Fibroblast of lung (primary cell): ENCODE data around the gene GRK5. TPM values are rescaled to one million over a fixed set of nuclear protein-coding genes. Genes with fewer than 3 reads are reported as not detected.

Experiments used
- DNase-seq, 2 donors: peaks; one replicate each; pipeline versions ENCODE4 v3.0.0 to v3.0.0-alpha.2; 2010; ENCODE audit warnings: low read depth in 2 of 2
- H2AFZ ChIP-seq: 2 replicates; pipeline ENCODE4 v1.5.1; 2012; ENCODE audit warnings: low read length, control low read depth, inconsistent platforms
- H3K27ac ChIP-seq: 2 replicates; pipeline ENCODE4 v1.5.1; 2011; ENCODE audit warnings: low read length, control low read depth; ENCODE audit not compliant: insufficient read depth
- H3K27me3 ChIP-seq: 2 replicates; pipeline ENCODE4 v1.5.1; 2011; ENCODE audit warnings: mild to moderate bottlenecking, low read length; ENCODE audit not compliant: control insufficient read depth, insufficient read depth
- H3K36me3 ChIP-seq: 2 replicates; pipeline ENCODE4 v1.5.1; 2011; ENCODE audit warnings: low read length; ENCODE audit not compliant: control insufficient read depth, insufficient read depth
- H3K4me1 ChIP-seq: 2 replicates; pipeline ENCODE4 v1.5.1; 2011; ENCODE audit warnings: low read length; ENCODE audit not compliant: control insufficient read depth, insufficient read depth; ENCODE audit errors: extremely low read depth
- H3K4me2 ChIP-seq: 2 replicates; pipeline ENCODE4 v1.5.1; 2011; ENCODE audit warnings: low read length, control low read depth; ENCODE audit not compliant: insufficient read depth; ENCODE audit errors: extremely low read depth
- H3K4me3 ChIP-seq, 4 experiments: fragments of 200-600 bp in 1 of 4; sonication (generic) in 1 of 4; replicated peaks in 1 of 4; 2 replicates each; pipeline ENCODE4 v1.5.1; 2011 to 2016; ENCODE audit warnings: low read length in 4 of 4, low read depth in 3 of 4, mild to moderate bottlenecking in 3 of 4, control low read depth in 2 of 4, inconsistent platforms in 1 of 4, mixed read lengths in 1 of 4; ENCODE audit not compliant: insufficient read depth in 1 of 4; ENCODE audit errors: control extremely low read depth in 1 of 4
- H3K79me2 ChIP-seq: 2 replicates; pipeline ENCODE4 v1.5.1; 2012; ENCODE audit warnings: mild to moderate bottlenecking, low read length, inconsistent platforms; ENCODE audit not compliant: control insufficient read depth, insufficient read depth
- H3K9ac ChIP-seq: 2 replicates; pipeline ENCODE4 v1.5.1; 2011; ENCODE audit warnings: mild to moderate bottlenecking, low read length, control low read depth; ENCODE audit not compliant: insufficient read depth
- H3K9me3 ChIP-seq: 2 replicates; pipeline ENCODE4 v1.5.1; 2012; ENCODE audit warnings: low read depth, low read length; ENCODE audit not compliant: control insufficient read depth, insufficient read depth
- H4K20me1 ChIP-seq: 2 replicates; pipeline ENCODE4 v1.5.1; 2011; ENCODE audit warnings: low read length; ENCODE audit not compliant: control insufficient read depth, insufficient read depth; ENCODE audit errors: extremely low read depth
- CTCF ChIP-seq, 2 donors: IDR thresholded peaks in 1 of 2; conservative IDR thresholded peaks in 1 of 2; 1 replicate in 1 of 2; 2 replicates in 1 of 2; pipeline ENCODE4 v1.5.1; 2011 to 2012; ENCODE audit warnings: low read length in 2 of 2, control low read depth in 1 of 2, inconsistent platforms in 1 of 2, low read depth in 1 of 2, mild to moderate bottlenecking in 1 of 2
- EZH2 ChIP-seq: IDR thresholded peaks from 2 replicates; pipeline ENCODE4 v1.5.1; 2012; ENCODE audit warnings: low read length, control low read depth, mild to moderate bottlenecking; ENCODE audit errors: missing control alignments
- polyA plus RNA-seq, 2 donors: library from polyadenylated mRNA; depleted of rRNA in 1 of 2; stranded (reverse) in 1 of 2; unstranded in 1 of 2; fragments of >200 nt; gene quantifications; 2 replicates each; pipeline ENCODE4 v1.2.1, GENCODE V29; 2011 to 2012; ENCODE audit warnings: missing spikeins in 1 of 2
- total RNA-seq: library from RNA; depleted of rRNA; stranded (reverse); fragments of >200 nt; gene quantifications from 2 replicates; pipeline ENCODE4 v1.2.1, GENCODE V29; 2014

Gene GRK5
- total and polyA plus RNA-seq, 2 donors (not counting 1 experiment from before 2014, with no cell fraction given), result 24.1 to 90.3 TPM

DNA sequence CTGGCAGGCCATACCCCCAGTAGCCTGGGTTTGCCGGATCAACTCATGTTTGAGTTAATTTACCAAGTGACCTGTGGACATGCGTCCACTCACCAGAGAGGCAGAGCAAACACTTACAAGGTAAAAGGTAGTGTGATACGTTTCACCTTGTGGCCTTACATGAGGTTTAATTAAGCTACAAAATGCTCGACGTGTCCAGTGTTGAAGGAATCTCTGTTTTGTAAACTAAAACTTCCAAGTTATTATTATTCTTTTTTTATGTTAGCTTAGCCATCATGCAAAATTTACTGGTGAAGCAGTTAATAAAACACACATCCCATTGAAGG lies 292.3 kb downstream of the GRK5 start:
- Histone ChIP-seq H3K4me3 (no peak overlapping the region), H3K9ac (no peak overlapping the region), H3K36me3 (peaks cover 9% of the 10 kb centered on the region), H3K27me3 (no peaks in the 10 kb centered on the region), H3K4me2 (no peak overlapping the region), H3K79me2 (no peaks in the 10 kb centered on the region), H2AFZ (no peak overlapping the region), H3K9me3 (no peaks in the 10 kb centered on the region), H3K4me1 (peaks cover 2% of the 10 kb centered on the region), H3K27ac (no peak overlapping the region), H4K20me1 (no peaks in the 10 kb centered on the region)
- no peak for TF ChIP-seq CTCF (conservative IDR thresholded peaks at IDR 0.05 in 1 of 2, IDR thresholded peaks at IDR 0.05 in 1 of 2; ENCODE audit: low read depth in 1 of 2, low read length in 2 of 2)
- no peak for TF ChIP-seq EZH2
- no peak for DNase-seq

GRCh38 chr10:119500123-119500795 lies 292.9 kb downstream of the GRK5 start:
- Histone ChIP-seq H3K27me3 (no peaks in the 10 kb centered on the region), H3K4me2 (no peak overlapping the region), H3K9me3 (no peaks in the 10 kb centered on the region), H3K9ac (no peak overlapping the region), H3K27ac (no peak overlapping the region), H3K4me3 (no peak overlapping the region), H4K20me1 (no peaks in the 10 kb centered on the region), H2AFZ (no peak overlapping the region), H3K36me3 (peaks cover 10% of the 10 kb centered on the region), H3K79me2 (no peaks in the 10 kb centered on the region), H3K4me1 (peaks cover 2% of the 10 kb centered on the region)
- TF ChIP-seq CTCF (conservative IDR thresholded peaks at IDR 0.05 in 1 of 2, IDR thresholded peaks at IDR 0.05 in 1 of 2; ENCODE audit: low read depth in 1 of 2, low read length in 2 of 2), result no peak
- no peak for TF ChIP-seq EZH2
- DNase-seq, result no peak

- no peak overlapping the region for H2AFZ ChIP-seq
- H3K4me3 ChIP-seq, result no peak overlapping the region
- H3K9me3 ChIP-seq, result no peaks in the 10 kb centered on the region
- H3K27me3 ChIP-seq, result no peaks in the 10 kb centered on the region
- no peak overlapping the region for H3K27ac ChIP-seq
- no peak overlapping the region for H3K4me2 ChIP-seq
- no peak for DNase-seq
- H3K4me1 ChIP-seq, result no peaks in the 10 kb centered on the region
- no peaks in the 10 kb centered on the region for H3K79me2 ChIP-seq
- H4K20me1 ChIP-seq, result no peaks in the 10 kb centered on the region
- H3K9ac ChIP-seq, result no peak overlapping the region
- no peak for TF ChIP-seq EZH2
- no peak for TF ChIP-seq CTCF (conservative IDR thresholded peaks at IDR 0.05 in 1 of 2, IDR thresholded peaks at IDR 0.05 in 1 of 2; ENCODE audit: low read depth in 1 of 2, low read length in 2 of 2)
- peaks cover 10% of the 10 kb centered on the region for H3K36me3 ChIP-seq
Measured at GRCh38 chr10:119500821-119501220, 293.4 kb downstream of the GRK5 start.
